HepG2 (cell line): ENCODE data around the gene BICDL1. TPM values are rescaled to one million over a fixed set of nuclear protein-coding genes. Genes with fewer than 3 reads are reported as not detected.

Experiments used
- CBFB ChIP-seq: sonication (generic); formaldehyde crosslinking; IDR thresholded peaks from 2 replicates; pipeline ENCODE4 v1.4.0; 2020; ENCODE audit warnings: missing genetic modification reagents
- CHCHD3 ChIP-seq: sonication (generic); formaldehyde crosslinking; IDR thresholded peaks from 2 replicates; pipeline ENCODE4 v1.8.0; 2022; ENCODE audit warnings: mild to moderate bottlenecking, missing genetic modification reagents, moderate library complexity
- EHMT2 ChIP-seq: fragments of 200-600 bp; sonication (generic); IDR thresholded peaks from 2 replicates; pipeline ENCODE4 v1.7.0; 2017; ENCODE audit warnings: antibody characterized with exemption, low read depth, low read length, borderline replicate concordance
- ETS1 ChIP-seq: sonication (generic); formaldehyde crosslinking; IDR thresholded peaks from 2 replicates; pipeline ENCODE4 v1.4.0; 2020; ENCODE audit warnings: missing genetic modification reagents
- FOSL1 ChIP-seq: sonication (generic); formaldehyde crosslinking; IDR thresholded peaks from 2 replicates; pipeline ENCODE4 v1.9.0; 2021; ENCODE audit warnings: missing genetic modification reagents, borderline replicate concordance
- FOXM1 ChIP-seq: sonication (generic); formaldehyde crosslinking; IDR thresholded peaks from 2 replicates; pipeline ENCODE4 v1.5.0; 2020; ENCODE audit warnings: missing genetic modification reagents
- FOXP4 ChIP-seq: sonication (generic); formaldehyde crosslinking; IDR thresholded peaks from 2 replicates; pipeline ENCODE4 v1.4.0; 2020; ENCODE audit warnings: missing genetic modification reagents
- RFXAP ChIP-seq: sonication (generic); formaldehyde crosslinking; IDR thresholded peaks from 2 replicates; pipeline ENCODE4 v1.4.0; 2020; ENCODE audit warnings: missing genetic modification reagents, borderline replicate concordance
- SRY ChIP-seq: sonication (generic); formaldehyde crosslinking; IDR thresholded peaks from 2 replicates; pipeline ENCODE4 v1.8.0; 2022; ENCODE audit warnings: mild to moderate bottlenecking, missing genetic modification reagents
- TEAD3 ChIP-seq: optimal IDR thresholded peaks from 2 replicates; pipeline ENCODE3; 2016; ENCODE audit warnings: borderline replicate concordance
- U2AF1 ChIP-seq: fragments of 200-400 bp; formaldehyde crosslinking; optimal IDR thresholded peaks from 2 replicates; pipeline ENCODE3; 2017; ENCODE audit warnings: mild to moderate bottlenecking, low read depth, low read length
- ZIK1 ChIP-seq: sonication (generic); formaldehyde crosslinking; IDR thresholded peaks from 2 replicates; pipeline ENCODE4 v1.5.0; 2020; ENCODE audit warnings: mild to moderate bottlenecking, low read depth, missing genetic modification reagents, borderline replicate concordance
- ZNF263 ChIP-seq: sonication (generic); formaldehyde crosslinking; IDR thresholded peaks from 2 replicates; pipeline ENCODE4 v1.4.0; 2020; ENCODE audit warnings: missing genetic modification reagents
- ZNF34 ChIP-seq: sonication (generic); formaldehyde crosslinking; IDR thresholded peaks from 2 replicates; pipeline ENCODE4 v1.4.0; 2020; ENCODE audit warnings: mild to moderate bottlenecking, missing genetic modification reagents, borderline replicate concordance
- ZNF546 ChIP-seq: sonication (generic); formaldehyde crosslinking; conservative IDR thresholded peaks from 2 replicates; pipeline ENCODE4 v1.8.1; 2023; ENCODE audit warnings: mild to moderate bottlenecking, missing genetic modification reagents
- ZNF552 ChIP-seq: sonication (generic); formaldehyde crosslinking; IDR thresholded peaks from 2 replicates; pipeline ENCODE4 v1.9.0; 2022; ENCODE audit warnings: missing genetic modification reagents, mild to moderate bottlenecking, borderline replicate concordance
- polyA plus RNA-seq, 8 experiments: library from polyadenylated mRNA; depleted of rRNA in 3 of 8; stranded (reverse) in 7 of 8; unstranded in 1 of 8; fragments of >200 nt; fragmentation: Illumina TruSeq in 4 of 8; extraction: Trizol in 4 of 8; gene quantifications; 2 replicates each; pipeline versions ENCODE4 v1.2.1 to v1.2.3, GENCODE V29; 2011 to 2016; ENCODE audit warnings: low read depth in 4 of 8, missing spikeins in 1 of 8, mixed read lengths in 1 of 8; ENCODE audit not compliant: insufficient read depth in 1 of 8
- total RNA-seq, 5 experiments: library from RNA; depleted of rRNA; stranded (reverse); fragments of >200 nt; fragmentation: Illumina TruSeq; extraction: Trizol; gene quantifications; 2 replicates each; pipeline ENCODE4 v1.2.3, GENCODE V29; 2016; ENCODE audit warnings: low read depth in 1 of 5
- TF ChIP-seq, protein P1 (sequence below): sonication (generic); formaldehyde crosslinking; IDR thresholded peaks from 2 replicates; pipeline ENCODE4 v1.4.0; 2020; ENCODE audit warnings: missing genetic modification reagents

The BICDL1 gene
- total and polyA plus RNA-seq, 2 of the 13 experiments (the other 11 are each of a cell fraction or from before 2014, with no cell fraction given): 3.6 to 9.7 TPM

- TF ChIP-seq ZNF546 (peak; percentile 81; the same call in 1 of the 2 replicates), ZNF263 (CRISPR knock-in tag) (peak; percentile 36; the same call in 1 of the 2 replicates), CBFB (CRISPR knock-in tag) (0 out of 2 replicates have a peak, but pooled peaks have one; percentile 27), ZNF34 (CRISPR knock-in tag) (no peak), ETS1 (CRISPR knock-in tag) (peak; percentile 81; the same call in 1 of the 2 replicates), SRY (CRISPR knock-in tag) (peak; percentile 88), TEAD3 (CRISPR knock-in tag) (peak; percentile 44), FOXP4 (no peak), FOSL1 (CRISPR knock-in tag) (no peak), FOXM1 (no peak), ZIK1 (peak; percentile 78; the same call in 1 of the 2 replicates), CHCHD3 (CRISPR knock-in tag) (peak; percentile 94; the same call in 1 of the 2 replicates), EHMT2 (no peak), RFXAP (CRISPR knock-in tag) (peak; percentile 68; the same call in 1 of the 2 replicates), U2AF1 (no peak), ZNF552 (CRISPR knock-in tag) (peak; percentile 75; the same call in 1 of the 2 replicates)
- TF ChIP-seq, protein P1, sequence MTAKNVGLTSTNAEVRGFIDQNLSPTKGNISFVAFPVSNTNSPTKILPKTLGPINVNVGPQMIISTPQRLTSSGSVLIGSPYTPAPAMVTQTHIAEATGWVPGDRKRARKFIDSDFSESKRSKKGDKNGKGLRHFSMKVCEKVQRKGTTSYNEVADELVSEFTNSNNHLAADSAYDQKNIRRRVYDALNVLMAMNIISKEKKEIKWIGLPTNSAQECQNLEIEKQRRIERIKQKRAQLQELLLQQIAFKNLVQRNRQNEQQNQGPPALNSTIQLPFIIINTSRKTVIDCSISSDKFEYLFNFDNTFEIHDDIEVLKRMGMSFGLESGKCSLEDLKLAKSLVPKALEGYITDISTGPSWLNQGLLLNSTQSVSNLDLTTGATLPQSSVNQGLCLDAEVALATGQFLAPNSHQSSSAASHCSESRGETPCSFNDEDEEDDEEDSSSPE (CRISPR knock-in tag): peak; percentile 47; the same call in 1 of the 2 replicates
Observed at GRCh38 chr12:119989731-119990381, 820 bp downstream of the BICDL1 start (continued).
